ENCODE measurements around the gene NKX3-2.

The NKX3-2 gene

DNA sequence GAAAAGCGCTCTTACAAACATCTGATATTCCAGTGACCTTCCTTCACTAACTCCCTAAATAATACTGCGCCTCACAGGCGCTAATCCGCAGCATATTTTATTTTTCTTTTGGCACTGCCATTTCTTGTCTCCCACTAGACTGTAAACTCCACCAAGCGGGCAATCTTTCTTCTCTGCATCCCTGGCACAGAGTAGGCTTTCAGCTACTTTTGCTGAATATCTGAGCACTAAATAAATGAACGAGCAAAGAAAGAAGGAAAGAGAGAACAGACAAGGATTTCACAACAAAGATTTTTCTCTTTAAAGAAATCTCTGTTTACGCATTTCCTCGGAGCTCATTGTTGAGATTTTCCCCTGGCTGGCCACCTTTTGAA lies 12.7 kb downstream of the NKX3-2 start:
- DNase-seq (ENCODE audit: low spot score) = no peak

- peak; percentile 2 for DNase-seq (ENCODE audit: low spot score)
Measured at GRCh38 chr4:13530823-13531624, 13.3 kb downstream of the NKX3-2 start.

DNA sequence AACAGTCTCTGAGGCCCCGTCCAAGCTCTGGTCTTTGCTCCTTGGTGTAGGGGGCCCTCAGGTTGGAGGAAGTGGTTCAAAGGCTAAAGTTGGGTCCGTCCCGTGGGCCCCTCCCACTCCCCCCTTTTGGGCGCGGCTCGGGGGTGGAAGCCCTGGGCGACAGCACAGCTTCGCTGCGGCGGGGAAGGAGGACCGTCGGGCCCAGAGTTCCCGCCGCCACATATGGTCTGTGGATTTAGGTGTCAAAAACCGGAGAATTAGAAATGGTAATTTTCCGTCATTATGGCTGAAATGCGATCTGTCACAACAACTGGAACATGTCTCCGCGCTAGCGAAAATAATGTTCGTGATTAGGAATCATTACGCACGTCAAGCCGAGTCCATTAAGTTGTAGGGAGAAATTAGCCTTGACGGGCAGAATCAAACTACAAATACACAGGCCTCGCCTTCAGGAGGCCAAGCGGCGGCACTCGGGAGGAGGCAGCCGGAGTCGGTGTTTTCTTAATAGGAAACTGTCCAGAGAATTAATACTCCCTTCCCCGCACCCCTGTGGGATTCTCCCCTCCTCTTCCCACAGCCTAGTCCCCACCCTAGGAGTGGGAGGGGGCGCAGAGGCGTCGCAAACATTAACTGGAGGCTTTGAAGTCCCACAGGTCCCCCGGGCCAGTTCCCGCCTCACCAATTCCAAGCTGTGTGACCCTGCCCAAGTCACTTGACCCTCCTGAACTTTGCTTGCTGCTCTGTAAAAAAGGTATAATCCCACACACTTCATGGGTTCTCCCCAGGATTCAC lies 15.0 kb downstream of the NKX3-2 start:
- no peak for DNase-seq (ENCODE audit: low spot score)

DNA sequence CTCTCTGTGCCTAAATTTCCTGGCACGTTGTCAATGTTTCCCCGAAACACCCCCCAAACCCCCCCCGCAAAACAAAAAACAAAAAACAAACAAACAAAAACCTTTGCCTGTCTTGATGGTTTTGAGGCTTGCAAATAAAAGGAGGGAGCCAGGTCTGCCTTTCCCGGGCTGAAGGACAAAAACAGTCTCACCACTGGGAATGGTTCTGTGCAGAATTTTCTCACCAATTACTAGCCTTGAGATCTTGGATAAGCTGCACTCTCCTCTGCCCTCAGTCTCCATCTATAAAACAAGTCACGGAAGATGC lies 15.5 kb downstream of the NKX3-2 start:
- peak; percentile 3 for DNase-seq (ENCODE audit: low spot score)

DNA sequence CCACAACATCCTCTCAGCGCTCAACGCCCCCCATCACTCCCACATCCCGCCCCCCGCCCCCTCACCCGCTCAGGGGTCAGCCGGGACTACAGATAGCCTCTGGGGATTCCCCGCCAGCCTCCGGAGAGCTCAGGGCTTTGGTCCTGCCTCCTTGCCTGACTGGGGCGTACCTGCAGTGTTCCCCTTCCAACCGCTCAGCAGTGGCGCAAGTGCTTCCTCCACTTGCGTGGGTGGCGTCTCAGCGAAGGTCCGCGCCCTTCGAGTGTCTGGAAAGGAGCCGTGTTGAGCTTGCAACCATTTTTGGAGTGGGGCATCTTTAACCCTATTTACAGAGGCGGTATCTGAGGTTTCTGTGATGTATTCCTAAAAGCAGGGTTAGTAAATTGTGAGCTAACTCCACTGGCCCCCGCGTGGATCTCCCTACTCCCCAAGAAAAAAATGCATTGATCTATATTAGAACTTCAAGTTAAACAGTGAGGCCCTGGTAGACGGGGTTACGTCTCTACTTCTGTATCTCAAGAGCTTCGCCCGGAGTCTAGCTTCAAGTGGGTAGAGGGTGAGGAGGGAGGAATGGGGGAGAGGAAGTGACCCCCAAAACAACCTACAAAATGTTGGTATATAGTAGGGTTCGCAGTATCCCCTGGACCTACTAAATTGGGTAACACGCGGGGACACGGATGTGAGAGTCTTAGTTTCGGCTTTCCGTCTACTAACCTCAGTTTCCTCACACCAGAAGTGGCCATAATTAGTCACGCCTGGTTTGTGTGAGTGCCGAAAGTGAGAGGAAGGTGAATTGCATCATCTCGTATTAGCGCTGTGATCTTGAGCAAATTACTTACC lies 16.1 kb downstream of the NKX3-2 start:
- peak; percentile 25 for DNase-seq (ENCODE audit: low spot score)

- DNase-seq (ENCODE audit: low spot score) = peak; percentile 22
Measured at GRCh38 chr4:13527192-13527980, 16.9 kb downstream of the NKX3-2 start.

DNA sequence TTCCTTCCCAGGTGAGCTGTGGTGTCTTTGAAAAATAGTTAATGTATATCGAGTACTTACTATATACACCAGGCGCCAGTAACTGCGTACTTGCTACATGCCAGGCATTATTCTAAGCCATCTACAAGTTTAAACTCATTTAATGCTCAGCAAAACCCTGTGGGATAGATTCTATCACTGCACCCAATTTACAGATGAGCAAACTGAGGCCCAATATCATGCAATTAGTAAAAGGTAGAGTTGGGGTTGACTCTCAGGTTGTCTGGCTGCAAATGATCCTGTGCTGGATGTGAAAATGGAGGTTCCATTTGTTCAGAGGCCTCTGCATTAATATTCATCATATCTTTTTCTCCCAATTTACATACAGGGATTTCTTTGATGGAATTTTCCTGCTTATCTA lies 17.6 kb downstream of the NKX3-2 start:
- DNase-seq (ENCODE audit: low spot score) = no peak

DNA sequence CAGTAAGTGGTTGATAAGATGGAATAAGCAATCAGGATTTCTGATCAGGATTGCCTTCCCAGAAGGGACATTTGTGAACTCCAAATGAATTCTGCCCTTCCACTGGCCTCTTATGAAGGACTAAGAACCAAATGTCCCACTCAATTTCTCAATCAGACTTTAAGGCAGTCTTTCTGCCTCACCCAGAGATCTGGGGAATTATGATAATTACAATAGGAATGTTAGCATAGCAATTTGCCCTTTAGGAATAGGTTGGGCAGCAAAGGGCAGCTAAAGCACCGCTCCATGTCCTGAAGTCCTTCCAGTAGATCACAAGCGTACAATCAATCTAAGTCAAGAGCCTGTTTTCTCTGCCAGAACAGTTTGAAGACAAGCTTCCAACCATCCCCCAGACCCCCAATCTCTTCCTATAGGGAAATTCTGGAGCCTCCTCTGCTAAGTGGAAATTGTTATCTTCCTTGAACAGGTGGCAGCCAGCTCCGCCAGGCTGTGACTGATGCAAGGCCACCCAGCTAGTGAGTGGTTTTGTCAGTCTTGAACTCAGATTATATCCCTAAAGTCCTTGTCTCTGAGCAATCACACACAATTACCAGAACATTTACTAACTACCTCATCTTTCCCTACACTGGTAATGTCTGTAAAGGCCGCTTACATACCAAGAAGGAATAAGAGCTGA lies 18.6 kb downstream of the NKX3-2 start:
- DNase-seq (ENCODE audit: low spot score) = no peak

GRCh38 chr4:13524504-13525243 lies 19.6 kb downstream of the NKX3-2 start:
- no peak for DNase-seq (ENCODE audit: low spot score)

DNA sequence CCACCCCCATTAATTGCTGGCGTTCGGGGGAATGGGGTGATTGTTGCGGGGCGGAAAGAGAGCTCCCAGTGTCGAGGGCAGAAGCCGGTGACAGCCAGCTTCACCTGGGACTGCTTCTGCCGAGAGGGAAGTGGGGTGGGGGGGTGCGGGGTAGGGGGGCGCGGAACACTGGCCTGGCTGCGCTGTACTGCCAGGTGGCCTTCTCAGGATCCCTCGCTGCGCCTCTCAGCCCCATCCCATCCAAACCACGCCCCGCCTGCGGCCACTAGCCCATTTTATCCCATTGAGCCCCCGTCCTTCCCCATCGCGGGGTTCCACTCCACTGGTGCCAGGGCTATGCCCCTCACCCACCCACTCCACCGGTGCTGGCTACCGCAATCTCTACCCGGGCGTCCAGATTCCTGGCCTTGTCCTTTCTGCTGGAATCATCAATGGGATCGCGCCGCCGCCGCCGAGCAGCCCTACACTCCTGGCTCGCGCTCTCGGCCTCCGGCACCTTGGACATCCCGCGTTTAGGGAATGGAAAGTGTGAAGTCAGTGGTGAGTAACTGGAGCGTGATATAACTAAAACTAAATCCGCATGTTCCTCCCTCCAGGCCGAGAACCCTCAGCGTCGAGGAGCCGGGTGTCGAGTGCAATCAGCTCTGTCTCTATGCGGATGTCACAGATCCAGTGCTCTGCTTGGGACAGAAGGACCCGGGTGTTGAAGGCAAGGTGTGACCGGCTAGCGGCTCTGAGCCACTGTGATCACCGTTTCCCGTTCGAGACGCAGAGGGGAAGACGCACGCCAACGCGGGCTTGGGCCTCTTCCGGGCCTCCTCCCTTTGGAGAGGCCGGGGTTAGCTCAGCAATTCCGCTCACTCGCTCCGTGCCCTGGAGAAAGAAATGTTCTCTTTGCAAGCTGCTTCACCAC lies 20.5 kb downstream of the NKX3-2 start:
- DNase-seq (ENCODE audit: low spot score) = no peak

DNA sequence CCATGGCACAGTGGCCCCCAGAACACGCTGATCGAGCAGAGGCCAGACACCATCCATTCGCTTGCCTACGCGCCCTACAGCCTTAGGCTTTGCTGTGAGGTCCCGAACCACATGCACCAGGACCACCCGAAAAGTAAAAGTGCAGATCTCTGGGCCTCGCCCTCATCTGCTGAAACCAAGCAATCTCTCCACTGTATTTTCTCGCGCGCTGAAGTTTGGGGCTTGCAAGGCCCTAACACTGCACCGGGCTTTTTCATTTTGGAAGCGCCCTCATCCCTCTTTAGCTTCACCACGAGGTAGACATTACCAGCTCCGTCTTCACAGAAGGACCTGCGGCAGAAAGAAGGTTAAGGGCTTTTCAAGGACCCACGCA lies 21.2 kb downstream of the NKX3-2 start:
- DNase-seq (ENCODE audit: low spot score) = no peak

- peak; percentile 3 for DNase-seq (ENCODE audit: low spot score)
Measured at GRCh38 chr4:13522282-13523104, 21.8 kb downstream of the NKX3-2 start.

GRCh38 chr4:13521047-13521446 lies 23.3 kb downstream of the NKX3-2 start:
- no peak for DNase-seq (ENCODE audit: low spot score)

DNA sequence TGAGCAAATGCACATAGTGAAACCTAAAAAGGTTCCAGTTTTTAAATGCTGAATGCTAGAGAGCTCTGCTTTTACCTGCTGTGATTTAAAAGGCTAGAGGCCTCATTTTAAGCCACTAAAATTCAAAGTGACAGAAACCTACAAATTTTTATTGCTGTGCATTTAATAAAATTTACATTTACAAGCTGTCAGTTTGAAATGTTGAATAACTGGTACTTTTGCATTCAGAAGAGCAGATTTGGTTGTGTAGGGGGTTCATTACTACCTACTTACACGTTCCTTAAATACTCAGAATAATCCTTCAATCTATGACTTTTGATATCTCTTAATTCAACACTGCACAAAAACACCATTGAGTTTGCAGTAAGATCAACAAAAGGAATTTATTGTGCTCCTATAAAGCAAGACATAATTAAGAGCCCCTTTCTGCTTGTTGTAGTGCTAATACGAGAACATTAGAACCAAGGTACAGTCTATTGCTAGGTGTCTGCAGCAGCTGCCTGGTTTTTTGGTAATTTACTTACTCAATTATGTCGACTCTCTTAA lies 27.9 kb downstream of the NKX3-2 start:
- no peak for DNase-seq (ENCODE audit: low spot score)

- DNase-seq (ENCODE audit: low spot score) = no peak
Measured at GRCh38 chr4:13515268-13515667, 29.0 kb downstream of the NKX3-2 start.

DNA sequence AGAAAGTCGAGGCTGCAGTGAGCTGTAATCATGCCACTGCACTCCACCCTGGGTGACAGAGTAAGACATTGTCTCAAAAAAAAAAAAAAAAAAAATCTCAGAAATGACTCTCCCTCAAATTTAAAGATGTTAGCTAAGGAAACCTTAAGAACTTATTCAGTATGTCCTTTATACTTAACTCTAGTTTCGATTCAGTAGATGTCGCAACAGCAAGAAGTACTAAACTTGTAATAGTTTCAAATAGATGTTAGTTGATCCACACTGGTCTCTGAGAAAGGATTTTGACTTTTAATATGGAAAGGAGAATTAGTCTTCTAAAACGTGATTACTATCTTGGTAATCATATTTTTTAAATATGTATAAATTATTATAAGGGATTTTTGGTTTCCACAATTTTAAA lies 29.6 kb downstream of the NKX3-2 start:
- no peak for DNase-seq (ENCODE audit: low spot score)

GRCh38 chr4:13511101-13511500 lies 33.2 kb downstream of the NKX3-2 start:
- no peak for DNase-seq (ENCODE audit: low spot score)

DNA sequence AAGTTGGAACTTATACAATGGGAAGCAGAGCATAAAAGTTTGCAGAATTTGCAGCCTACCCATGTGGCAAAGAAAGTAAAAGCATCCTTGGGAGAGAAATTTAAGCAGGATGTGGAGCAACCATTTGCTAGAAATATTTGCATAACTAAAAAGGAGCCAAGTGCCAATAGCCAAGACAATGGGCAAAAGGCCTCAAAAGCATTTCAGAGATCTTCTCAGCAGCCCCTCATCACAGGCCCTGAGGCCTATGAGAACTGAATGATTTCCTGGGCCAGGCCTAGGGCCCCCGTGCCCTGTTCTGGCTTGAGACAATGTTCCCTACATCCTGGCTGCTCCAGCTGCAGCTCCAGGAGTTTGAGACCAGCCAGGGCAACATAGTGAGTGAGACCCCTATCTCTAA lies 34.9 kb downstream of the NKX3-2 start:
- DNase-seq (ENCODE audit: low spot score) = no peak
